PFSK-1 (cell line): ENCODE measurements around the gene BEND5.

Source experiments
- POLR2AphosphoS5 ChIP-seq: IDR thresholded peaks from 2 replicates; pipeline ENCODE4 v1.6.1; 2012; ENCODE audit warnings: low read depth, mild to moderate bottlenecking, control low read depth, low read length, moderate library complexity
- REST ChIP-seq, 2 experiments: IDR thresholded peaks; 2 replicates each; pipeline versions ENCODE4 v1.6.1 to v1.8.0; 2011 to 2012; ENCODE audit warnings: low read depth in 2 of 2, low read length in 2 of 2, control low read depth in 1 of 2, inconsistent platforms in 1 of 2, mild to moderate bottlenecking in 1 of 2, moderate library complexity in 1 of 2; ENCODE audit not compliant: insufficient read depth in 1 of 2
- SIN3A ChIP-seq: IDR thresholded peaks from 2 replicates; pipeline ENCODE4 v1.6.1; 2012; ENCODE audit warnings: mild to moderate bottlenecking, low read length, moderate library complexity, borderline replicate concordance; ENCODE audit not compliant: insufficient read depth
- TAF1 ChIP-seq: IDR thresholded peaks from 2 replicates; pipeline ENCODE4 v1.6.1; 2012; ENCODE audit warnings: low read length, control low read depth, borderline replicate concordance; ENCODE audit not compliant: insufficient read depth

- no peak for TF ChIP-seq TAF1
- no peak for TF ChIP-seq POLR2AphosphoS5
- no peak for TF ChIP-seq REST (IDR thresholded peaks at IDR 0.05; ENCODE audit: insufficient read depth in 1 of 2, low read depth in 2 of 2, low read length in 2 of 2)
- TF ChIP-seq SIN3A, result no peak
Observed at GRCh38 chr1:48810740-48811139, 34.0 kb upstream of the BEND5 start.
